ENCODE results near the gene MAB21L2. TPM values are rescaled to one million over a fixed set of nuclear protein-coding genes. Genes with fewer than 3 reads are reported as not detected.

MAB21L2 gene
- total and polyA plus RNA-seq, 2 of the 13 experiments (the other 11 are each of a cell fraction or from before 2014, with no cell fraction given): not detected

- TF ChIP-seq ZHX2 (IDR thresholded peaks at IDR 0.05; ENCODE audit: low read depth): no peak
- TF ChIP-seq ZHX2 (CRISPR knock-in tag; IDR thresholded peaks at IDR 0.05; ENCODE audit: borderline replicate concordance): no peak
- no peak for TF ChIP-seq POLR2AphosphoS5 (IDR thresholded peaks at IDR 0.05; ENCODE audit: low read depth, low read length)
- TF ChIP-seq BORCS8-MEF2B (CRISPR knock-in tag; IDR thresholded peaks at IDR 0.05): no peak
These were observed 7.2 kb downstream of the MAB21L2 start (continued) for GRCh38 chr4:150589157-150589556.

GRCh38 chr4:150590631-150591030, 8.7 kb downstream of the MAB21L2 start:
- Histone ChIP-seq H4K20me1 (ENCODE audit: insufficient read depth, low read length) (no peaks in the 10 kb centered on the region), H2AFZ (ENCODE audit: low read length) (no peak overlapping the region), H3K4me3 (replicated peaks in 1 of 3; ENCODE audit: insufficient read depth in 1 of 3, low read depth in 2 of 3, low read length in 3 of 3) (no peak overlapping the region), H3K27me3 (ENCODE audit: control insufficient read depth in 1 of 2, insufficient read depth in 2 of 2, low read length in 2 of 2) (no peaks in the 10 kb centered on the region), H3K36me3 (replicated peaks in 1 of 2; ENCODE audit: control insufficient read depth in 1 of 2, insufficient read depth in 2 of 2, low read length in 2 of 2) (peaks cover 0 to 13% of the 10 kb centered on the region in 2 experiments; a peak in 1 of 5 replicates), H3K4me2 (ENCODE audit: low read depth, low read length) (no peak overlapping the region), H3K27ac (ENCODE audit: extremely low read length, insufficient read depth, low read length) (no peak overlapping the region), H3K9ac (ENCODE audit: insufficient read depth, low read depth, low read length) (no peak overlapping the region), H3K9me3 (ENCODE audit: low read length) (no peaks in the 10 kb centered on the region), H3K79me2 (ENCODE audit: insufficient read depth, low read length) (no peaks in the 10 kb centered on the region), H3K4me1 (ENCODE audit: insufficient read depth, low read length) (peaks cover 7% of the 10 kb centered on the region; the same call in 1 of the 2 replicates)
- no TSS peak for BruUV-seq (replicated peaks)
- no peak; the same call in 2 of the 3 replicates for ATAC-seq
- no peak for FAIRE-seq
- CTCF ChIA-PET (ENCODE audit: low intra/inter-chr PET ratio, low total read pairs): no interaction called here
- in situ Hi-C loops (cut with HindIII; ENCODE audit: extremely low pct_ligation_motif_present, low pct_unique_long_range_greater_than_20kb) (no loop called here), intact Hi-C loops (cut with micrococcal nuclease; ENCODE audit: unreplicated experiment) (loop anchor here (5.0 kb wide), 1 partner anchor 293 kb away; no protein-coding TSS in a partner anchor)
- no peak for DNase-seq (ENCODE audit: low spot score)
- POLR2A ChIA-PET: no interaction called here
- WGBS (ENCODE audit: low lambda C conversion rate): over 99% methylated on average over 5 of the region's 5 CpGs
- TF ChIP-seq YY1 (IDR thresholded peaks at IDR 0.05; ENCODE audit: insufficient read depth, insufficient replicate concordance, low read depth, low read length): no peak
- no peak for TF ChIP-seq ETV6 (CRISPR knock-in tag; conservative IDR thresholded peaks at IDR 0.05)
- TF ChIP-seq BORCS8-MEF2B (CRISPR knock-in tag; IDR thresholded peaks at IDR 0.05): no peak
- TF ChIP-seq IRX3 (CRISPR knock-in tag; IDR thresholded peaks at IDR 0.05; ENCODE audit: borderline replicate concordance, low read depth): no peak
- no peak for TF ChIP-seq FOXO4 (CRISPR knock-in tag; conservative IDR thresholded peaks at IDR 0.05)
- TF ChIP-seq ZNF761 (CRISPR knock-in tag; conservative IDR thresholded peaks at IDR 0.05): no peak
- TF ChIP-seq ZNF780A (CRISPR knock-in tag; IDR thresholded peaks at IDR 0.05): no peak
- TF ChIP-seq KLF13 (CRISPR knock-in tag; IDR thresholded peaks at IDR 0.05): no peak
- no peak for TF ChIP-seq ZSCAN31 (CRISPR knock-in tag; IDR thresholded peaks at IDR 0.05; ENCODE audit: low read depth)
- no peak for TF ChIP-seq ZFP41 (CRISPR knock-in tag; IDR thresholded peaks at IDR 0.05; ENCODE audit: borderline replicate concordance)
- no peak for TF ChIP-seq ZZZ3 (CRISPR knock-in tag; IDR thresholded peaks at IDR 0.05; ENCODE audit: borderline replicate concordance)
- TF ChIP-seq RFXAP (CRISPR knock-in tag; IDR thresholded peaks at IDR 0.05; ENCODE audit: borderline replicate concordance): no peak
- no peak for TF ChIP-seq GLMP (CRISPR knock-in tag; IDR thresholded peaks at IDR 0.05; ENCODE audit: borderline replicate concordance)

Measured in HepG2 (cell line).